Large intestine (tissue), 3 donors: Measurements from ENCODE around the gene LARGE2. TPM values are rescaled to one million over a fixed set of nuclear protein-coding genes. Genes with fewer than 3 reads are reported as not detected.
A peak's percentile ranks its signal among the peaks of the same experiment; 100 is the strongest.

Source experiments
- DNase-seq, 2 donors: peaks; one replicate each; pipeline versions ENCODE4 v3.0.0 to v3.0.0-alpha.2; 2013
- H3K27ac ChIP-seq: one replicate; pipeline ENCODE4 v1.5.1; 2013; ENCODE audit warnings: low read length
- H3K27me3 ChIP-seq: 2 replicates; pipeline ENCODE4 v1.6.1; 2013; ENCODE audit warnings: low read length; ENCODE audit not compliant: control insufficient read depth, insufficient read depth
- H3K36me3 ChIP-seq: 2 replicates; pipeline ENCODE4 v1.6.1; 2013; ENCODE audit warnings: low read length; ENCODE audit not compliant: control insufficient read depth, insufficient read depth
- H3K4me1 ChIP-seq: one replicate; pipeline ENCODE4 v1.6.1; 2013; ENCODE audit warnings: low read length; ENCODE audit not compliant: control insufficient read depth, insufficient read depth
- H3K4me3 ChIP-seq: one replicate; pipeline ENCODE4 v1.5.1; 2013; ENCODE audit warnings: low read length
- H3K9me3 ChIP-seq: one replicate; pipeline ENCODE4 v1.6.1; 2013; ENCODE audit warnings: mild to moderate bottlenecking, low read depth, low read length, moderate library complexity; ENCODE audit not compliant: control insufficient read depth
- WGBS: methylation state at CpG from one replicate; pipeline ENCODE4 v1.1.5; 2013; ENCODE audit warnings: low lambda C conversion rate; ENCODE audit not compliant: insufficient coverage; 5-methylcytosine and 5-hydroxymethylcytosine counted together
- polyA plus RNA-seq: library from polyadenylated mRNA; unstranded; fragments of 120-200 nt; gene quantifications from one replicate; pipeline ENCODE4 v1.2.1, GENCODE V29; 2013

Gene LARGE2
- polyA plus RNA-seq, 1 donor: 3.6 TPM

DNA sequence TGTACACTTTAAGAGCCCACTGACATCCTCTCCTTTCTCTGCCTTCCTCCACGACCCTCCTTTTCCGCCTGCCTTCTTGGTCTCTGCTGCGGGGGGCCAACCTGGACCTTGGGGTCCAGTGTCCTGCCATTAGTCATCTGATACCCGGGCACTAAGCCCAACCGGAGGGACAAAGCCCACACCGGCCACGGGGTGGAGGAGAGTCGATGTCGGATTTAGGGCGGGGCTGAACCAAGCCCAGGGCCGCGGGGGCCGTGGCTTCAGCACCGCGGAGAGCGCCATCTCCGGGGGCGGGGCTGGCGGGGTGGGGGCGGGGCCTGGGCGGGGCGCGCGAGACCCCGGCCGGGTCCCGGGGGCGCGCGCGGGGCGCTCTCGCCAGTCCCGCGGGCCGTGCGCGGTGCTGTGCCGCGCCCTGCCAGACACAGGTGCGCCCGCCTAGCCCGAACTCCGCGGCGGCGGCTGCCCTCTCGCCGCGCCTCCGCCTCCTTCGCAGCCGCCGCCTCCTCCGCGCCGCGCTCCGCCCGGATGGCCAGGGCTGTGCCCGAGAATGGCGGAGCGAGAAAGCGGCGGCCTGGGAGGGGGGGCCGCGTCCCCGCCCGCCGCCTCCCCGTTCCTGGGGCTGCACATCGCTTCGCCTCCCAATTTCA, 37.1 kb upstream of the LARGE2 start, which contains the start of gene MAPK8IP1:
MAPK8IP1 (plus strand) TSS at position 378 of the 647 bp plus-strand sequence; CDS start at position 548, 170 bp downstream.
- Histone ChIP-seq H3K27me3 (peaks cover 24% of the 10 kb centered on the region), H3K9me3 (no peaks in the 10 kb centered on the region), H3K4me1 (peaks cover 8% of the 10 kb centered on the region), H3K4me3 (peak within 1 kb of the TSS; percentile 39), H3K36me3 (peaks cover 25% of the 10 kb centered on the region), H3K27ac (no peak within 1 kb of the TSS)
- DNase-seq: peak in 1 of 2 donors; percentile 60
- WGBS: no CpG with 5 or more reads among the region's 73 CpGs

DNA sequence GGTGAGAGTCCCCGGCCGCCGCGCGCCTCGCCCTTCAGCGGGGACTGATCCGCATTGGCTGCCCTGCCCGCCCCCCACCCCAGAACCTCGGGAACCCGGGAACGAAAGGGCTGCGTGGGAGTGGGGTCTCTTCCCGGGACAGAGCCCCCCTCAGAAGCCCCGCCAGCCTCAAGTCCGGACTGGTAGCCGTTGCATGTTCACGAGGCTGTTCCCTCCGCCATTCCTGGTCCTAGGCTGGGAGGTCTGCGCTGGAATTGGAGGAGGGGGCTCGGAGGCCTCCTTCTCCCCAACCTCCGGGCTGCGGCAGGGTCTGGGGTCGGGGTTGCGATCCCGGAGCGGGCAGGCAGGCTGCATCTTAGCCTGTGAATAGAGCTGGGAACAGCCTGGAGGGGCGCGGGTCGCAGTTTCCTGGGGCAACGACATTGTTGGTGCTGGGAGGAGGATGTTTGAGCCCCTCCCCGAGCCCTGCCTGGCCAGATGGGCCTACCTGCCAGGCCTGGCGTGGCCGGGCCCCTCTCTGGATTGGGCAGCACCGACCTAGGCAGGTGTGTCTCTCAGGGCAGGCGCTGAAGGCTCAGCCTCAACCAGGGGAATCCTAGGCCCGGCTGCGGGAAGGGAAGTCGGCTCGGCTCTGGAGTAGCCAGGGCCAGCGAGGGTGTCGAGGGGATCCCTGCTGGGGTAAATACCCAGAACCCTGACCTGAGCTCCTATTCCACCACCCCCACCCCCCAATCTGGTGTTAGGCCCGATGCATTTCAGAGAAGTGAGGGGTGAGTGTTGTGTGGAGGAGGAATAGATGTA, 36.3 kb upstream of the LARGE2 start:
- peaks cover 8% of the 10 kb centered on the region for H3K4me1 ChIP-seq
- H3K4me3 ChIP-seq: peak overlapping the region; percentile 39
- H3K9me3 ChIP-seq: no peaks in the 10 kb centered on the region
- DNase-seq: no peak
- WGBS: no CpG with 5 or more reads among the region's 43 CpGs
- peaks cover 24% of the 10 kb centered on the region for H3K27me3 ChIP-seq
- H3K36me3 ChIP-seq: peaks cover 18% of the 10 kb centered on the region
- no peak overlapping the region for H3K27ac ChIP-seq

DNA sequence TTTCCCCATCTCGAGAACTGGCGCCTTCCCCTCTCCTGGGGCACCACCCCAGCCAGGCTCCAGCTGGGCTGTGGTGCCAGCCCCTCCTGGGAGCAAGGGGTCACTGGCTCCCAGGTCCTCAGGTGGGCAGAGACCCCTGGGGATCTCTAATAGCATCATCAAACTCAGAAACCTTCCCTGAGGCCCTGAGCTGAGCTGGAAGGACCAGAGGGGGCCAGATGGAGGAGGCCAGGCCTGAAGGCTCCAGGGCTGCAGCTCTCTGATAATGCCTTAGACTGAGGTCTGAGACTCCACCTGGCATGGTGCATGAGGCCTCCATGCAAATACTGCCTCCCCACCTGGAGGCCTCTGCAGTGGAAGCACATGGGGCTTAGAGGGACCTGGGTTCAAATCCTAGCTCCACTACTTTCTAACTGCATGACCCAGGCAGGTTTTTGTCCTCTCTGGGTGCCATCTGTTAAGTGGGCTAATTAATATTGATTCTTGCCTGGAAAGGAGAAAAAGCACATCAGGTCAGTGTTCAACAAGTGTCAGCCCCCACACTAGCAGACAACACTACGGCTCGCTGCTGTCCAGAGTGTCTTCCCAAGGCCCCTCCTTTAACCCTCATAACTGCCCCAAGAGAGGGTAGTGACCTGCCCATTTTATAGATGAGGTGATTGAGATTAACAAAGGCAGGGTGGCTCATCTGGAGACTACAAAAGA, 35.5 kb upstream of the LARGE2 start:
- peaks cover 24% of the 10 kb centered on the region for H3K27me3 ChIP-seq

DNA sequence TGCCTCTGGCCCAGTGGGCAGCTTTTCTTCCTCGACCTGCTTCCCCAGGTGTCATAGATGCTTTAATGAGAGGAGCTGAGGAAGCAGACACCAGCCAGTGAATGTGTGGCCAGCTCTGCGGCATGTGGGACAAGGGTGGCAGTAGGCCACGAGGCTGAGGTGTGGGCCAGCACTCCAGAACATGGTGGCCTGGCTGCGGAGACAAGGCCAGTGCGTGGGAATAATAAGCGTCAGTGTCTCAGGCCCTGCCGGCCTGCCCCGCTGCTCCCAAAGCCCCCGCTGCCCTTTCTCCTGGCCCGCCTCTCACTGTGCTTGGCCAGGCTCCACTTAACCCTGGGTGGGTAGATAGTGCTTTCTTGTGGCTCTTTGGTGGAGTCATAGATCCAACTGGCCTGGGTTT, 34.9 kb upstream of the LARGE2 start:
- Histone ChIP-seq H3K4me3 (no peak overlapping the region), H3K9me3 (no peaks in the 10 kb centered on the region), H3K4me1 (peaks cover 8% of the 10 kb centered on the region), H3K36me3 (peaks cover 3% of the 10 kb centered on the region), H3K27ac (no peak overlapping the region), H3K27me3 (peaks cover 24% of the 10 kb centered on the region)
- no CpG with 5 or more reads among the region's 10 CpGs for WGBS
- no peak for DNase-seq

More for the DNA sequence above, 35.5 kb upstream of the LARGE2 start:
- no peak for DNase-seq
- H3K4me1 ChIP-seq: peaks cover 8% of the 10 kb centered on the region
- H3K36me3 ChIP-seq: peaks cover 10% of the 10 kb centered on the region
- no CpG with 5 or more reads among the region's 4 CpGs for WGBS
- H3K27ac ChIP-seq: no peak overlapping the region
- no peaks in the 10 kb centered on the region for H3K9me3 ChIP-seq
- no peak overlapping the region for H3K4me3 ChIP-seq

DNA sequence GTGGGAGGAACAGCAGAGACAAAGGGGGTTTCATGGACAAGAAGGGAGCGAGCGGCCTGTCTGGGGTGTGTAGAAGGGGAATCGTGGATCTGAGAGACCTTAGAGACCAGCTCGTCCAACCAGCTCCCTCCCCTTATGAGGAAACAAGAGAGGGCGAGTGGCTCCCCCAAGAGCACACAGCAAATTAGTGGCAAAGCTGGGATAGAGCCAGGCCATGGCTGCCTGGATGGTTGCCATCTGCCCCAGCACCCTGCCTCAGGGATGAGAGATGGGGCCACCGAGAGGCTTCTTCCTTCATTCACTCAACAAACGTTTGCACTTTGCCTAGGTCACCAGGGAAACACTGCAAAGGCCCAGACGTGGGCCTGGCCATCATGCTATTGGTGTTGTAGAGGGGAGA, 32.9 kb upstream of the LARGE2 start:
- peaks cover 26% of the 10 kb centered on the region for H3K27me3 ChIP-seq
- DNase-seq: no peak
- H3K36me3 ChIP-seq: no peaks in the 10 kb centered on the region
- H3K27ac ChIP-seq: no peak overlapping the region
- H3K4me1 ChIP-seq: peaks cover 8% of the 10 kb centered on the region
- no peaks in the 10 kb centered on the region for H3K9me3 ChIP-seq
- H3K4me3 ChIP-seq: no peak overlapping the region
- 100% methylated on average over 2 of the region's 8 CpGs for WGBS

DNA sequence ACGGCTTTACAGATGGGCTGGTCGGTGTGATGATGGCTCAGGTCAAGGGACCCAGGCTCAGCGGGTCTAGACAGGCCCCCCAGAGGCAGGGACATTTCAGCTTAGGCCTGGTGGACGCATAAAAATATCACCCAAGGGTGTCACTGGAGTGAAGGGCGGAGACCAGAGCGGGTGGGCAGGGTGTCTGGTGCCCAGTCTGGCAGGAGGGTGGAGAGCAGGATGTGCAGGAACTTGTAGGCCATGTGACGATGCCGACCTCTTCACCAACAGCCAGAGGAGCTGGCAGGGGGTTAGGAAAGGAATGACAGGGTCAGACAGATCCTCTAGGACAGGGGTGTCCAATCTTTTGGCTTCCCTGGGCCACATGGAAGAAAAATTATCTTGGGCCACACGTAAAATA, 32.5 kb upstream of the LARGE2 start:
- Histone ChIP-seq H3K9me3 (no peaks in the 10 kb centered on the region), H3K4me1 (peaks cover 8% of the 10 kb centered on the region), H3K27ac (no peak overlapping the region), H3K27me3 (peaks cover 29% of the 10 kb centered on the region), H3K4me3 (no peak overlapping the region), H3K36me3 (no peaks in the 10 kb centered on the region)
- no peak for DNase-seq
- WGBS: 80% methylated on average over 2 of the region's 9 CpGs

DNA sequence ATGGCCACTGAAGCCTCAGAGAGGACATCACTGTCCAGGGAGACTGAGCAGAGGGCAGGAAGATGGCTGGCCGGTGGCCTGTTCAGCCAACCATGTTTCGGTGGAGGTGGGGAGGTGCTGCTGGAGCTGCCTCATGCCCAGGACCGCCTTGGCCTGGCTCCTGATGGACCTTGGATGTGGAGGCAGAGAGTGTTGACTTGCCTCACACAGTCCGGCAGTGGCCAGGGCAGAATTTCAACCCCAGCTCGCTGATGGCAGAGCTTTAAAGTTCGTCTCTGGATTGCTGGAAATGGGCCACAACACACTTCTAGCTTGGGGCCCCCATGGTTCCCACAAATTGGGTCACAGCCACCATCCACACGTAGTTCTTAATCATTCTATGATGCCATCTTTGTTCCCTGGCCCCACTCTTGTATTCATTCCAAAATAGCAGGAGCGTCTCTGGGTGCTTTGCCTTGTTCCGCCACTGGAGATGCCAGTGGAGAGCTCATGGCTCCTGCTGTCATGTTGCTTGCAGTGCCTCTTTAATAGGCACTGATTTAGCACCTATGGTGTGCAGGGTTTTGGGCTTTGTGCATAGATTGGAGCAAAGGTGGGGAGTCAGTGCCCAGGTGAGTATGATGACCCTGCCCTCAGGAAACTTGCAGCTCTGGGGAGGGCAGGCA, 31.4 kb upstream of the LARGE2 start:
- no peaks in the 10 kb centered on the region for H3K36me3 ChIP-seq
- peaks cover 2% of the 10 kb centered on the region for H3K4me1 ChIP-seq
- no peak for DNase-seq
- WGBS: no CpG with 5 or more reads among the region's 9 CpGs
- no peak overlapping the region for H3K27ac ChIP-seq
- H3K9me3 ChIP-seq: no peaks in the 10 kb centered on the region
- H3K4me3 ChIP-seq: no peak overlapping the region
- H3K27me3 ChIP-seq: peaks cover 27% of the 10 kb centered on the region

DNA sequence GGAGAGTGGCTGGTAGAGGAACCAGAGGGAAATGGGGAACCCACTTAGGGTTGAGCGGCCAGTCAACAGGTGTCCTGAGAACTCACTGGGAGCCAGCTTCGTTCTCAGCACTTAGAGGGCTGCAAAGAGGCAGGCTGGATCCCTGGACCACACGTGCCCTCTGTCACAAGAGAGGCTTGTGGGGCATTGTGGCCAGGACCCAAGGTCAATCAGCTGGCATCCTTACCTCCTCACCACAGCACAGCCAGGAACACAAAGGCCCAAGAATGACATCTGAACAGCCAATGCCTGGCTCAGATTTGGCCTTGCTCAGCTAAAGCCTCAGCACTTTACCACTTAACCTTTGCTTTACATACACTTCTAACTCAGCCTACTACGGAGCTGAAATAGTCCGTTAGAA, 29.6 kb upstream of the LARGE2 start:
- no peak overlapping the region for H3K27ac ChIP-seq
- peaks cover 3% of the 10 kb centered on the region for H3K9me3 ChIP-seq
- H3K4me1 ChIP-seq: no peaks in the 10 kb centered on the region
- DNase-seq: no peak
- peaks cover 27% of the 10 kb centered on the region for H3K27me3 ChIP-seq
- no peak overlapping the region for H3K4me3 ChIP-seq
- no CpG with 5 or more reads among the region's 5 CpGs for WGBS
- no peaks in the 10 kb centered on the region for H3K36me3 ChIP-seq

DNA sequence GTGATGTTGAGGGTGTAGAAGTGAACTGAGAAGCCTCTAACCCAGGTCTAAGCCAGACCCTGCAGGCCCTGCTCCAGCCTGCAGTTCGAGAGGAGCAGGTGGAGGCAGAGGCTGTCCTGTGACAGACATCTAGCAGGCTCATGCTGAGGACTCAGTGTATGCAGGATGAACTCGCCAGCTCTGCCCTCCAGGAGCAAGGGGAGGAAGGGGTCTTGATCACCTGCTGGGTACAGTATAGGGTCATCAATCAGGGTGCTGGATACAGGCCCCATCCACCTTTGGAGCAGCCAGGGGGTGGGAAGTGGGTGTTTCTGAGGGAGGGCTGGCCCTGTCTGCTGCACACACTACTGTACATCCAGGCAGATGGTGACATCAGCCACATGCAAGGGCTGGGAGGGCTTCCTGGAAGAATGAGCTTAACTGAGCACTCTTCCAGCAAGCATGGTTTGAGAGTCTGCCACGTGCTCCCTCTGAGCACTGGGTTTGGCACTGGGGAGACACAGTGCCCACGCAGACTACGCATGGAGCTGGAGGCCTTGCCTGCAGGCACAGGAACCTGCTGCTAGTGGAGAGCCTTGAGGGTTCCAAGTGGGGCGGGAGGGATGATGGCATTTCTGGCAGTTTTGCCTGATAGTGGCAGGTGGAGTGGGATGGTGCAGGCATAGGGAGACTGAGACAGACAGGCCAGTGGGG, 27.8 kb upstream of the LARGE2 start:
- Histone ChIP-seq H3K27ac (no peak overlapping the region), H3K36me3 (no peaks in the 10 kb centered on the region), H3K27me3 (peaks cover 46% of the 10 kb centered on the region), H3K4me3 (no peak overlapping the region), H3K9me3 (peaks cover 5% of the 10 kb centered on the region), H3K4me1 (peaks cover 8% of the 10 kb centered on the region)
- no peak for DNase-seq
- no CpG with 5 or more reads among the region's 6 CpGs for WGBS
